Smooth muscle cell (in vitro differentiated cells): ENCODE data around the gene FAM241B. TPM values are rescaled to one million over a fixed set of nuclear protein-coding genes. Genes with fewer than 3 reads are reported as not detected.

Experiments
- DNase-seq: peaks from one replicate; lab custom pipeline; 2025; ENCODE audit not compliant: unreplicated experiment; lab: John Stamatoyannopoulos, UW
- H2AFZ ChIP-seq: fragments of 200-600 bp; sonication (generic); 2 replicates; pipeline ENCODE4 v1.6.0; 2016; ENCODE audit warnings: antibody characterized with exemption, low read depth, mild to moderate bottlenecking
- H3F3A ChIP-seq: fragments of 200-600 bp; sonication (generic); 2 replicates; pipeline ENCODE4 v1.6.0; 2017; ENCODE audit warnings: antibody characterized with exemption, low read depth
- H3K27ac ChIP-seq: fragments of 200-600 bp; sonication (generic); 2 replicates; pipeline ENCODE4 v1.5.1; 2016; ENCODE audit warnings: low read depth, mild to moderate bottlenecking
- H3K27me3 ChIP-seq: fragments of 200-600 bp; sonication (generic); 2 replicates; pipeline ENCODE4 v1.6.1; 2016; ENCODE audit warnings: low read depth, mild to moderate bottlenecking
- H3K36me3 ChIP-seq: fragments of 200-600 bp; sonication (generic); 2 replicates; pipeline ENCODE4 v1.5.1; 2016; ENCODE audit warnings: low read depth
- H3K4me1 ChIP-seq: fragments of 200-600 bp; sonication (generic); 2 replicates; pipeline ENCODE4 v1.5.1; 2016; ENCODE audit warnings: low read depth
- H3K4me2 ChIP-seq: fragments of 200-600 bp; sonication (generic); 2 replicates; pipeline ENCODE4 v1.6.0; 2016; ENCODE audit warnings: mild to moderate bottlenecking
- H3K4me3 ChIP-seq: fragments of 200-600 bp; sonication (generic); 2 replicates; pipeline ENCODE4 v1.5.1; 2016; ENCODE audit warnings: mild to moderate bottlenecking
- H3K79me2 ChIP-seq: fragments of 200-600 bp; sonication (generic); 2 replicates; pipeline ENCODE4 v1.6.0; 2016; ENCODE audit warnings: low read depth, mild to moderate bottlenecking
- H3K9ac ChIP-seq: fragments of 200-600 bp; sonication (generic); 2 replicates; pipeline ENCODE4 v1.6.0; 2016; ENCODE audit warnings: low read depth
- H3K9me3 ChIP-seq: fragments of 200-600 bp; sonication (generic); replicated peaks from 2 replicates; pipeline ENCODE4 v1.5.1; 2016; ENCODE audit warnings: low read depth
- H4K20me1 ChIP-seq: fragments of 200-600 bp; sonication (generic); 2 replicates; pipeline ENCODE4 v1.6.0; 2016; ENCODE audit warnings: low read depth
- WGBS: methylation state at CpG from one replicate; pipeline ENCODE4 v1.1.7; 2016; ENCODE audit warnings: low lambda C conversion rate; 5-methylcytosine and 5-hydroxymethylcytosine counted together
- polyA plus RNA-seq: library from polyadenylated mRNA; unstranded; fragments of >200 nt; fragmentation: Nextera tagmentation; extraction: Ambion mirVana; gene quantifications from 2 replicates; pipeline ENCODE4 v1.2.1, GENCODE V29; 2016
- total RNA-seq: library from RNA; depleted of rRNA; stranded (reverse); fragments of >200 nt; gene quantifications from 2 replicates; pipeline ENCODE4 v1.2.3, GENCODE V29; 2014
- TF ChIP-seq, protein P1 (sequence below): fragments of 200-600 bp; sonication (generic); IDR thresholded peaks from 2 replicates; pipeline ENCODE4 v1.5.1; 2017; ENCODE audit warnings: borderline replicate concordance, mild to moderate bottlenecking, antibody characterized with exemption; ENCODE audit not compliant: insufficient read depth, poor library complexity, severe bottlenecking

The FAM241B gene
- total and polyA plus RNA-seq, 2 experiments from 2014 or later: 4.1 to 8.0 TPM

DNA sequence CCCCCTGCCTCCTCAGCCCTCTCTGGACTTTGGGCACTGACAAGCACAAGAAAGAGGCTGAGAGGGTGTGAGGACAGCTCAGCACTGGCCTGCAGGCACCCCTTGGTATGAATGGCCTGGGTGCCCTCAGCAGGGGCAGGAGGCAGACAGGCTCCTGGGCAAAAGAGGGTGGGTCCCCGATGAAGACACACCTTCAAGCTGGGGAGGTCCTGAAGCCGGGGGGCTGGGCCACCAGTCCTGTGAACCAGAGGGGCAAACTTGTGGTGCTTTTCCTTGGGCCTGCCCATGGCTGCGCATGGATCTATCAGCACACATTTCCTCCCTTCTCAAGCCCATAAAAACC lies 22.8 kb downstream of the FAM241B start:
- Histone ChIP-seq H3K4me3 (no peak overlapping the region), H3K9ac (no peak overlapping the region), H3K9me3 (no peaks in the 10 kb centered on the region), H3K79me2 (no peaks in the 10 kb centered on the region), H2AFZ (no peak overlapping the region), H3K4me1 (peaks cover 4% of the 10 kb centered on the region), H4K20me1 (no peaks in the 10 kb centered on the region), H3K27me3 (no peaks in the 10 kb centered on the region), H3K36me3 (no peaks in the 10 kb centered on the region), H3F3A (no peaks in the 10 kb centered on the region), H3K27ac (no peak overlapping the region), H3K4me2 (no peak overlapping the region)
- 75% methylated on average over 3 of the region's 3 CpGs for WGBS
- TF ChIP-seq, protein P1, sequence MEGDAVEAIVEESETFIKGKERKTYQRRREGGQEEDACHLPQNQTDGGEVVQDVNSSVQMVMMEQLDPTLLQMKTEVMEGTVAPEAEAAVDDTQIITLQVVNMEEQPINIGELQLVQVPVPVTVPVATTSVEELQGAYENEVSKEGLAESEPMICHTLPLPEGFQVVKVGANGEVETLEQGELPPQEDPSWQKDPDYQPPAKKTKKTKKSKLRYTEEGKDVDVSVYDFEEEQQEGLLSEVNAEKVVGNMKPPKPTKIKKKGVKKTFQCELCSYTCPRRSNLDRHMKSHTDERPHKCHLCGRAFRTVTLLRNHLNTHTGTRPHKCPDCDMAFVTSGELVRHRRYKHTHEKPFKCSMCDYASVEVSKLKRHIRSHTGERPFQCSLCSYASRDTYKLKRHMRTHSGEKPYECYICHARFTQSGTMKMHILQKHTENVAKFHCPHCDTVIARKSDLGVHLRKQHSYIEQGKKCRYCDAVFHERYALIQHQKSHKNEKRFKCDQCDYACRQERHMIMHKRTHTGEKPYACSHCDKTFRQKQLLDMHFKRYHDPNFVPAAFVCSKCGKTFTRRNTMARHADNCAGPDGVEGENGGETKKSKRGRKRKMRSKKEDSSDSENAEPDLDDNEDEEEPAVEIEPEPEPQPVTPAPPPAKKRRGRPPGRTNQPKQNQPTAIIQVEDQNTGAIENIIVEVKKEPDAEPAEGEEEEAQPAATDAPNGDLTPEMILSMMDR: no peak
- DNase-seq: no peak

DNA sequence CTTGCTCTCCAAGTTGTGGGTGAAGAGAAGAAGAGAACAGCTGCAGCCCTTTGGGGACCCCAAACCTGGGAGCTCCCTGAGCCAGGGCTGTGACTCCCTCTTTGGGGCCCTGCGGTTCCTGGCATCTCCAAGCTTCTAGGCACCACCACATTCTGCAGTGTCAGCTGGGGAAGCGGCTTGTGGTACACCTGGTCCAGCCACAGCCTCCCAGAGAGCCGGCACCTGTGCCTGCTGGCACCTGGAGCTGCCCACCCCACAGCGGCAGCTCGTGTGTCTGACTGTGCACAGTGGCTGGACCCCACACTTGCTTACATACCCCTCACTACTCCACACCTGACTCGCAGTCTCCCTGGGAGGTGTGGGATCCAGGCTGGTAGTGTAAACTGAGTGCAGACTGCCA lies 23.5 kb downstream of the FAM241B start:
- H3K4me1 ChIP-seq: peaks cover 4% of the 10 kb centered on the region
- no peaks in the 10 kb centered on the region for H3K79me2 ChIP-seq
- no peak overlapping the region for H3K27ac ChIP-seq
- no peaks in the 10 kb centered on the region for H3K36me3 ChIP-seq
- H3K4me2 ChIP-seq: no peak overlapping the region
- no peak for DNase-seq
- H3K9me3 ChIP-seq: no peaks in the 10 kb centered on the region
- no peaks in the 10 kb centered on the region for H3K27me3 ChIP-seq
- no peak overlapping the region for H3K4me3 ChIP-seq
- H2AFZ ChIP-seq: no peak overlapping the region
- 88% methylated on average over 6 of the region's 6 CpGs for WGBS
- no peaks in the 10 kb centered on the region for H3F3A ChIP-seq
- TF ChIP-seq, protein P1: no peak
- no peak overlapping the region for H3K9ac ChIP-seq
- H4K20me1 ChIP-seq: no peaks in the 10 kb centered on the region

DNA sequence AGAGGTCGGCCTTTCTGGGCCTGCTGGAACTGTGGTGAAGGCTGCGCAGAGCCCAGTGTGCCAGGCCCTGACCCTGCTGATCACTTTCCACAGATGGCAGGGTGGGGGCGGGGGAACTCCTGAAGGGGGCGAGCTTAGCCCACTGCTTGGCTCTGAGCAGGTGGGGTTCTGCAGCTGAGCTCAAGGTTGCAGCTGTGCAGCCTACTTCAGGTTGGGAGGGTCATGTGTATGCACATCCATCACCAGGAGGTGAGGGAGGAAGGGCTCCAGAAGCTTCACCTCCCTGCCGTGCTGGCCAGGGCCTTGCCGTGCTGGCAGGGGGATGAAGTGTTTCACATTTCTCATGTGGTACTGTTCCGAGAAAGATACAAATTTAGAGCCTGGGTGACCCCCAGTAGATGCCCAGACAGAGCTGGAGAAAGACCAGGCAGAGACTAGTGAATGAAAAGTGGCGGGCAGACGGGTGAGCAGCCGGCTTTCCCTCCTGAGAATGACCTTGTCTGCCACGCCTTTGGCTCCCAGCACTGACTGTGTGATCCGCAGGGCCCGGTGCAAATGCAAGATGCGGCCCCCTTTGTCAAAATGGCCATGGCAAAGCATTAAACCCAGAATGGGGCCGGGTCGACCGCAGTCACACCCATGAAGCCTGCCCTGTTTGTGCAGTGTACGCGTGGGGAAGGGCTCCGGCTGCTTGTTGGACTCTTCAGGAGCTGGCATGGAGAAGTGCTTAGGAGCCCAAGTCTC lies 25.2 kb downstream of the FAM241B start:
- Histone ChIP-seq H3K27ac (no peak overlapping the region), H3K4me1 (peaks cover 4% of the 10 kb centered on the region), H3K36me3 (no peaks in the 10 kb centered on the region), H3K9me3 (no peaks in the 10 kb centered on the region), H2AFZ (no peak overlapping the region), H3K79me2 (no peaks in the 10 kb centered on the region), H4K20me1 (no peaks in the 10 kb centered on the region), H3K4me3 (no peak overlapping the region), H3F3A (no peaks in the 10 kb centered on the region), H3K9ac (no peak overlapping the region), H3K4me2 (no peak overlapping the region), H3K27me3 (peaks cover 5% of the 10 kb centered on the region)
- WGBS: 81% methylated on average over 20 of the region's 20 CpGs
- DNase-seq: no peak
- TF ChIP-seq, protein P1: no peak
